LNCAP (cell line): ENCODE data around the gene PRRT2.

Experiments used
- CTCF ChIP-seq: fragments of 450-650 bp; IDR thresholded peaks from 2 replicates; pipeline ENCODE4 v1.5.1; 2017; ENCODE audit warnings: mild to moderate bottlenecking

The PRRT2 gene

DNA sequence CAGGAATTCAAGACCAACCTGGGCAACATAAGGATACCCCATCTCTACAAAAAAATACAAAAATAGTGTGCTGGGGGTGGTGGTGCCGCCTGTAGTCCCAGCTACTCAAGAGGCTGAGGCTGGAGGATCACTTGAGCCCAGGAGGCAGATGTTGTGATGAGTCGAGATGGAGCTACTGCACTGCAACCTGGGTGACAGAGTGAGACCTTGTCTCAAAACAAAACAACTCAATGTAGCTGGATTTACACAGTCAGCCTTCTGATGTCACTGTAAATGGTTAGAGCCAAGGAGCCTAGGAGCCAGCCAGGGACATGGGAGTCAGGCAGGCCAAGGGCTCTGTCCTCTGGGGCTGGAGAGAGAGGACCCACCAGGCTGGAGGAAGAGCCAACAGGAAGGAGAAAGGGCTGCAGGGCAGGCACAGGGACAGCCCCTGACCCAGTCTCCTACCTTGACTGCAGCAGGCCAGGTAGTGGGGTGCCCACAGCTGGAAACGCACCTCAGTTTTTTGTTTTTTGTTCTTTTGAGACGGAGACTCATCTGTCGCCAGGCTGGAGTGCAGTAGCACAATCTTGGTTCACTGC is 42.6 kb downstream of the PRRT2 start:
- no peak for TF ChIP-seq CTCF

- no peak for TF ChIP-seq CTCF
These were observed 45.3 kb downstream of the PRRT2 start for GRCh38 chr16:29857133-29857760.

- TF ChIP-seq CTCF: no peak
These were observed 46.3 kb downstream of the PRRT2 start for GRCh38 chr16:29858149-29858849.

- no peak for TF ChIP-seq CTCF
These were observed 47.0 kb downstream of the PRRT2 start for GRCh38 chr16:29858974-29859373.

- no peak for TF ChIP-seq CTCF
These were observed 48.2 kb downstream of the PRRT2 start for GRCh38 chr16:29860218-29860617.

- TF ChIP-seq CTCF: no peak
These were observed 50.4 kb downstream of the PRRT2 start for GRCh38 chr16:29862383-29862883.

- peak; percentile 73 for TF ChIP-seq CTCF
These were observed 51.1 kb downstream of the PRRT2 start, which contains the start of gene CDIPT for GRCh38 chr16:29862884-29863668. TSS of gene CDIPT (minus strand) at chr16:29863226. CDS start at chr16:29862857, 369 bp downstream.
